ENCODE measurements around the gene OR10H4. TPM values are rescaled to one million over a fixed set of nuclear protein-coding genes. Genes with fewer than 3 reads are reported as not detected.

The OR10H4 gene
- total RNA-seq, 3 donors from 2014 or later (not counting 1 experiment from before 2014, with no cell fraction given) = not detected

DNA sequence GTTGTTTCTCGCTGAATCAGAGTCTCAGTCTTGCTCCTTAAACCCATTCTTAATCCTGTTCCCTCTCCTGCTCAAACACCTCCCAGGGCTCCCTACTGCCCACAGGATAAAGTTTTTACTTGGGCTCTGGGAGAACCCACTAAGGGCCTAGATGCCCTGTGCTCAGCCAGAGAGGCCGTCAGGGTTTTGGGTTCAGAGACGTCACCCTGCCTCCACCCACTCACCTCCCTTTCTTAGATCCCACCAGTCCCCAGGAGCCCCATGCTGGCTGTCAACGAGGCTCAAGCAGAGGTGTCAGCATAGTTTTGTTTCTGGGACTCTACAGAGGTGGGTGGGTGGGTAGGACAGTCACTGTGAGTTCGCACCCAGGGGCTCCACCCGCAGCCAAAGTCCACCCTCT, 35.4 kb upstream of the OR10H4 start:
- no peak overlapping the region for H3K4me3 ChIP-seq (ENCODE audit: low read length)
- DNase-seq (no peak), ATAC-seq (no peak)
- Mint-ChIP-seq H3K9me3 (no peaks in the 10 kb centered on the region), H3K4me1 (peaks cover 0 to 4% of the 10 kb centered on the region in 2 donors), H3K36me3 (peaks cover 7% of the 10 kb centered on the region), H3K27ac (no peak overlapping the region), H3K27me3 (ENCODE audit: low read depth in 2 of 2) (peaks cover 40 to 52% of the 10 kb centered on the region in 2 donors), H3K4me3 (no peak overlapping the region)
- no peak for TF ChIP-seq CTCF (IDR thresholded peaks at IDR 0.05)
- no peaks in the 10 kb centered on the region for H3K36me3 ChIP-seq (ENCODE audit: control insufficient read depth, insufficient read depth, low read length)
- peaks cover 2% of the 10 kb centered on the region for H3K4me1 ChIP-seq (ENCODE audit: control insufficient read depth, insufficient read depth, low read length)
- peaks cover 21% of the 10 kb centered on the region for H3K27me3 ChIP-seq (ENCODE audit: control insufficient read depth, insufficient read depth, low read length)
- H3K9me3 ChIP-seq (ENCODE audit: control insufficient read depth, insufficient read depth, low read length) = no peaks in the 10 kb centered on the region
- H3K27ac ChIP-seq (ENCODE audit: low read length) = no peak overlapping the region
- intact Hi-C loops (cut with micrococcal nuclease) = no loop called here
- WGBS (ENCODE audit: insufficient coverage) = 78% methylated on average over 6 of the region's 6 CpGs

DNA sequence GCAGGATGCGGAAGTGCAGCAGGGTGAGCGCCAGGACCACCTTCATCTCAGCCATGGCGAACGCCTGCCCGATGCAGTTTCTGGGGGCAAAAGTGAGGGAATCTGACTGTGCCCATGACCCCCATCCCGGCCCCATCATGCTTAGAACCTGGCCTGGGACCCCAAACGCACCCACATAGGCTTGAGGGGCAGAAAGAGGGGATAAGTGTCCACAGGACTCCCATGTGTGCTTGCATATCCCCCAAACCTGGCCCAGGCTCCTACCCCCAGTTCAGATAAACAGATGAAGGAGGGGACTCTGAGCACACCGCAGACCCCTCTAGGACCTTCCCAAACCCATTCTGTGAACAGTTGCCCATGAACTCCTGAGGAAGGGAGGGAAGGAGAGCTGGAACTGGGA, 35.0 kb upstream of the OR10H4 start:
- peaks cover 42 to 52% of the 10 kb centered on the region in 2 donors for H3K27me3 Mint-ChIP-seq (ENCODE audit: low read depth in 2 of 2)
- no peak overlapping the region for H3K27ac Mint-ChIP-seq
- intact Hi-C loops (cut with micrococcal nuclease) = no loop called here
- peaks cover 19% of the 10 kb centered on the region for H3K27me3 ChIP-seq (ENCODE audit: control insufficient read depth, insufficient read depth, low read length)
- no peaks in the 10 kb centered on the region for H3K9me3 ChIP-seq (ENCODE audit: control insufficient read depth, insufficient read depth, low read length)
- no peak for ATAC-seq
- no peak for DNase-seq
- H3K4me3 Mint-ChIP-seq = no peak overlapping the region
- H3K9me3 Mint-ChIP-seq = no peaks in the 10 kb centered on the region
- no peaks in the 10 kb centered on the region for H3K36me3 ChIP-seq (ENCODE audit: control insufficient read depth, insufficient read depth, low read length)
- peaks cover 7% of the 10 kb centered on the region for H3K36me3 Mint-ChIP-seq
- WGBS (ENCODE audit: insufficient coverage) = 93% methylated on average over 7 of the region's 8 CpGs
- peaks cover 0 to 4% of the 10 kb centered on the region in 2 donors for H3K4me1 Mint-ChIP-seq
- H3K27ac ChIP-seq (ENCODE audit: low read length) = no peak overlapping the region
- H3K4me1 ChIP-seq (ENCODE audit: control insufficient read depth, insufficient read depth, low read length) = peaks cover 2% of the 10 kb centered on the region
- no peak overlapping the region for H3K4me3 ChIP-seq (ENCODE audit: low read length)
- TF ChIP-seq CTCF (IDR thresholded peaks at IDR 0.05) = no peak

DNA sequence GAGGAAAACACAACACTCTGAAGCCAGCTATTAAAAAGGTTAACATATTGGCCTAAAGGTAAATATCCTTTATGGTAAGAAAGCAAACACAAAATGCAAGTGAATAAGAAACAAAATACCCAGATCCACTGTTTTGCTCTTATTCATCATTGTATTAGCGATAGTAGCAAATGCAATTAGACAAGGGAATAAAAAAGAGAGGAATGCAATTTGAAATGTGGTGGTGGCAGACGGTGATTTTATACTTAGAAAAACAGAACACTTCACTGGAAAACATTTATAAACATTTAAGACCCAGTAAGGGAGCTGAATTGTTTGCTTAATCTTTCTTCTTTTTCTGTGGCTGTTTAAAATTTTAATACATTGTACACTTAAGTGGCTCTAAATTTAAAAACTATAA, 33.7 kb upstream of the OR10H4 start:
- no peaks in the 10 kb centered on the region for H3K9me3 ChIP-seq (ENCODE audit: control insufficient read depth, insufficient read depth, low read length)

More for the DNA sequence above, 33.7 kb upstream of the OR10H4 start:
- Mint-ChIP-seq H3K4me1 (peaks cover 0 to 4% of the 10 kb centered on the region in 2 donors), H3K27me3 (ENCODE audit: low read depth in 2 of 2) (peaks cover 45 to 52% of the 10 kb centered on the region in 2 donors), H3K27ac (no peak overlapping the region), H3K36me3 (peaks cover 7% of the 10 kb centered on the region), H3K4me3 (no peak overlapping the region), H3K9me3 (no peaks in the 10 kb centered on the region)
- no peak for DNase-seq
- no peak for TF ChIP-seq CTCF (IDR thresholded peaks at IDR 0.05)
- intact Hi-C loops (cut with micrococcal nuclease) = no loop called here
- Histone ChIP-seq H3K4me1 (ENCODE audit: control insufficient read depth, insufficient read depth, low read length) (peaks cover 2% of the 10 kb centered on the region), H3K36me3 (ENCODE audit: control insufficient read depth, insufficient read depth, low read length) (no peaks in the 10 kb centered on the region), H3K27me3 (ENCODE audit: control insufficient read depth, insufficient read depth, low read length) (peaks cover 19% of the 10 kb centered on the region), H3K4me3 (ENCODE audit: low read length) (no peak overlapping the region), H3K27ac (ENCODE audit: low read length) (no peak overlapping the region)
- 100% methylated on average over 2 of the region's 2 CpGs for WGBS (ENCODE audit: insufficient coverage)
- ATAC-seq = no peak

Measured in natural killer cell (primary cell).